GM12878 (cell line): ENCODE results near the gene SEMA5A. TPM values are rescaled to one million over a fixed set of nuclear protein-coding genes. Genes with fewer than 3 reads are reported as not detected.

Source experiments
- ATAC-seq: fragments of 200-7000 bp; cut with Tn5 transposase; 3 replicates; pipeline ENCODE4 v1.9.1; 2020; ENCODE audit warnings: mild to moderate bottlenecking, moderate library complexity
- BruUV-seq: library from RNA; stranded (reverse); fragments of 400-500 nt; replicated peaks from 2 replicates; lab custom pipeline; 2021; lab: Mats Ljungman, UMichigan
- CTCF ChIA-PET: fragments of 300-600 bp; sonication (Branson Sonifier 250); formaldehyde crosslinking; extraction: SDS; loops from one replicate; lab custom pipeline; 2021; ENCODE audit warnings: inconsistent platforms; lab: Yijun Ruan, JAX
- POLR2A ChIA-PET: fragments of 350-600 bp; formaldehyde crosslinking; extraction: SDS; loops from one replicate; lab custom pipeline; 2021; ENCODE audit warnings: inconsistent platforms; lab: Charles Lee
- RAD21 ChIA-PET: fragments of 300-600 bp; sonication (Branson Sonifier 250); formaldehyde crosslinking; loops from one replicate; lab custom pipeline; 2023; ENCODE audit warnings: antibody characterized with exemption; ENCODE audit not compliant: unreplicated experiment; lab: Charles Lee
- SMC1A ChIA-PET: fragments of 300-600 bp; sonication (Branson Sonifier 250); formaldehyde crosslinking; loops from one replicate; lab custom pipeline; 2023; ENCODE audit not compliant: unreplicated experiment, uncharacterized antibody; lab: Charles Lee
- DNase-seq: peaks from one replicate; pipeline ENCODE4 v3.0.0-alpha.2; 2011; ENCODE audit warnings: low read depth, low spot score
- FAIRE-seq: peaks from 3 replicates; lab custom pipeline; 2011; peaks lifted over from hg19 to GRCh38; lab: Jason Lieb, UNC
- H2AFZ ChIP-seq: 2 replicates; pipeline ENCODE4 v1.6.0; 2011; ENCODE audit warnings: low read depth, low read length, control low read depth; ENCODE audit not compliant: control insufficient read depth
- H3K27ac ChIP-seq: 2 replicates; pipeline ENCODE4 v1.5.1; 2011; ENCODE audit warnings: control low read depth; ENCODE audit not compliant: control insufficient read depth, insufficient read depth
- H3K27me3 ChIP-seq, 2 experiments: replicated peaks in 1 of 2; 2 replicates each; pipeline versions ENCODE4 v1.6.0 to v1.6.1; 2011; ENCODE audit warnings: low read length in 1 of 2; ENCODE audit not compliant: control insufficient read depth in 2 of 2, insufficient read depth in 2 of 2
- H3K36me3 ChIP-seq, 2 experiments: 2 replicates each; pipeline ENCODE4 v1.5.1; 2011; ENCODE audit warnings: low read length in 1 of 2; ENCODE audit not compliant: control insufficient read depth in 2 of 2, insufficient read depth in 2 of 2
- H3K4me1 ChIP-seq: 2 replicates; pipeline ENCODE4 v1.6.1; 2011; ENCODE audit warnings: mild to moderate bottlenecking, low read length, moderate library complexity, mixed read lengths; ENCODE audit not compliant: control insufficient read depth, insufficient read depth
- H3K4me2 ChIP-seq: 2 replicates; pipeline ENCODE4 v1.6.0; 2011; ENCODE audit warnings: control low read depth; ENCODE audit not compliant: control insufficient read depth, insufficient read depth
- H3K4me3 ChIP-seq: fragments of 200-600 bp; sonication (generic); 2 replicates; pipeline ENCODE4 v1.5.1; 2016
- H3K79me2 ChIP-seq: 2 replicates; pipeline ENCODE4 v1.6.0; 2011; ENCODE audit warnings: low read length; ENCODE audit not compliant: control insufficient read depth, insufficient read depth
- H3K9ac ChIP-seq: 2 replicates; pipeline ENCODE4 v1.8.0; 2011; ENCODE audit warnings: low read length, control low read depth, mixed read lengths; ENCODE audit not compliant: control insufficient read depth, insufficient read depth
- H3K9me3 ChIP-seq: replicated peaks from 3 replicates; pipeline ENCODE4 v1.5.1; 2011; ENCODE audit warnings: mild to moderate bottlenecking, low read length; ENCODE audit not compliant: control insufficient read depth, insufficient read depth
- H4K20me1 ChIP-seq: 2 replicates; pipeline ENCODE4 v1.6.0; 2011; ENCODE audit not compliant: control insufficient read depth, insufficient read depth
- DPF2 ChIP-seq: fragments of 450-650 bp; IDR thresholded peaks from 2 replicates; pipeline ENCODE4 v1.6.1; 2017; ENCODE audit warnings: mild to moderate bottlenecking
- SMAD5 ChIP-seq: IDR thresholded peaks from 2 replicates; pipeline ENCODE4 v1.6.1; 2016; ENCODE audit warnings: antibody characterized with exemption, low read depth
- WGBS: methylation state at CpG from one replicate; pipeline ENCODE4 v1.1.6; 2016; ENCODE audit warnings: low lambda C conversion rate; ENCODE audit not compliant: insufficient replicate concordance, insufficient coverage; ENCODE audit errors: missing lambda C conversion rate; 5-methylcytosine and 5-hydroxymethylcytosine counted together
- in situ Hi-C: fragments of 300-500 bp; cut with MboI; formaldehyde crosslinking; loops from 9 replicates; pipeline ENCODE4 v1.14.3; 2018; ENCODE audit warnings: mixed read lengths
- intact Hi-C: fragments of 100-400 bp; cut with micrococcal nuclease; formaldehyde crosslinking; loops from one replicate; pipeline ENCODE4 v1.14.2; 2022; ENCODE audit not compliant: unreplicated experiment
- polyA plus RNA-seq, 11 experiments: library from polyadenylated mRNA; depleted of rRNA in 4 of 11; unstranded in 6 of 11; stranded (reverse) in 5 of 11; fragments of >200 nt; fragmentation: Nextera tagmentation in 4 of 11; fragmentation: Illumina TruSeq in 1 of 11; extraction: Ambion mirVana in 4 of 11; extraction: Trizol in 1 of 11; gene quantifications; 1 replicate in 1 of 11; 2 replicates in 10 of 11; pipeline versions ENCODE4 v1.2.1 to v1.2.3, GENCODE V29; 2011 to 2016; ENCODE audit warnings: inconsistent platforms in 2 of 11, missing spikeins in 2 of 11, low read depth in 1 of 11
- total RNA-seq, 4 experiments: library from RNA; depleted of rRNA in 3 of 4; stranded (reverse); fragments of >200 nt in 3 of 4; fragmentation: Illumina TruSeq in 1 of 4; extraction: Trizol in 1 of 4; gene quantifications; 2 replicates each; pipeline versions ENCODE4 v1.2.1 to v1.2.3, GENCODE V29; 2013 to 2021
- TF ChIP-seq, protein P1 (sequence below): fragments of 450-650 bp; formaldehyde crosslinking; IDR thresholded peaks from 2 replicates; pipeline ENCODE4 v1.4.0; 2022; ENCODE audit warnings: mild to moderate bottlenecking, moderate library complexity
- TF ChIP-seq, protein P2 (sequence below): IDR thresholded peaks from 2 replicates; pipeline ENCODE4 v1.6.1; 2011; ENCODE audit warnings: low read depth, mild to moderate bottlenecking, low read length, moderate library complexity, borderline replicate concordance; ENCODE audit errors: extremely low read depth

SEMA5A gene
- total and polyA plus RNA-seq, 10 of the 15 experiments (the other 5 are each of a cell fraction or from before 2014, with no cell fraction given), result 0.03 to 2.4 (median 0.09) TPM; not detected in 1

- Histone ChIP-seq H3K27me3 (no peaks in the 10 kb centered on the region), H3K9ac (no peak overlapping the region), H2AFZ (no peak overlapping the region), H3K9me3 (no peaks in the 10 kb centered on the region; the same call in 2 of the 3 replicates), H3K4me3 (no peak overlapping the region), H3K4me1 (no peaks in the 10 kb centered on the region), H3K36me3 (no peaks in the 10 kb centered on the region), H4K20me1 (no peaks in the 10 kb centered on the region), H3K79me2 (no peaks in the 10 kb centered on the region), H3K4me2 (no peak overlapping the region), H3K27ac (no peak overlapping the region)
- ChIA-PET CTCF (interaction anchor here (1.0 kb wide), 1 partner anchor 14 kb away, joined by 4 read pairs; no protein-coding TSS in a partner anchor), SMC1A (no interaction called here), RAD21 (no interaction called here), POLR2A (no interaction called here)
- 31% methylated on average over 2 of the region's 2 CpGs for WGBS
- no peak for DNase-seq
- in situ Hi-C loops (no loop called here), intact Hi-C loops (no loop called here)
- ATAC-seq, result no peak
- TF ChIP-seq SMAD5 (no peak), DPF2 (no peak)
- TF ChIP-seq, protein P1, sequence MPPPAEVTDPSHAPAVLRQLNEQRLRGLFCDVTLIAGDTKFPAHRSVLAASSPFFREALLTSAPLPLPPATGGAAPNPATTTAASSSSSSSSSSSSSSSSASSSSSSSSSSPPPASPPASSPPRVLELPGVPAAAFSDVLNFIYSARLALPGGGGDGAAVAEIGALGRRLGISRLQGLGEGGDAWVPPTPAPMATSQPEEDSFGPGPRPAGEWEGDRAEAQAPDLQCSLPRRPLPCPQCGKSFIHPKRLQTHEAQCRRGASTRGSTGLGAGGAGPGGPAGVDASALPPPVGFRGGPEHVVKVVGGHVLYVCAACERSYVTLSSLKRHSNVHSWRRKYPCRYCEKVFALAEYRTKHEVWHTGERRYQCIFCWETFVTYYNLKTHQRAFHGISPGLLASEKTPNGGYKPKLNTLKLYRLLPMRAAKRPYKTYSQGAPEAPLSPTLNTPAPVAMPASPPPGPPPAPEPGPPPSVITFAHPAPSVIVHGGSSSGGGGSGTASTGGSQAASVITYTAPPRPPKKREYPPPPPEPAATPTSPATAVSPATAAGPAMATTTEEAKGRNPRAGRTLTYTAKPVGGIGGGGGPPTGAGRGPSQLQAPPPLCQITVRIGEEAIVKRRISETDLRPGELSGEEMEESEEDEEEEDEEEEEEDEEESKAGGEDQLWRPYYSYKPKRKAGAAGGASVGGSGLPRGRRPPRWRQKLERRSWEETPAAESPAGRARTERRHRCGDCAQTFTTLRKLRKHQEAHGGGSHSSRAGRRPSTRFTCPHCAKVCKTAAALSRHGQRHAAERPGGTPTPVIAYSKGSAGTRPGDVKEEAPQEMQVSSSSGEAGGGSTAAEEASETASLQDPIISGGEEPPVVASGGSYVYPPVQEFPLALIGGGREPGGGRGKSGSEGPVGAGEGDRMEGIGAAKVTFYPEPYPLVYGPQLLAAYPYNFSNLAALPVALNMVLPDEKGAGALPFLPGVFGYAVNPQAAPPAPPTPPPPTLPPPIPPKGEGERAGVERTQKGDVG (CRISPR knock-in tag), result no peak
- TF ChIP-seq, protein P2, sequence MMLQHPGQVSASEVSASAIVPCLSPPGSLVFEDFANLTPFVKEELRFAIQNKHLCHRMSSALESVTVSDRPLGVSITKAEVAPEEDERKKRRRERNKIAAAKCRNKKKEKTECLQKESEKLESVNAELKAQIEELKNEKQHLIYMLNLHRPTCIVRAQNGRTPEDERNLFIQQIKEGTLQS, result no peak
- no peak for FAIRE-seq
- BruUV-seq, result no TSS peak
These were observed 104.3 kb downstream of the SEMA5A start for GRCh38 chr5:9441610-9442009.
